GM18499 (cell line): ENCODE measurements around the gene WDFY1.

Experiments
- ATAC-seq: cut with Tn5 transposase; IDR thresholded peaks from one replicate; pipeline ENCODE4 v1.9.1; 2021; ENCODE audit warnings: moderate number of reproducible peaks; ENCODE audit not compliant: insufficient read depth, unreplicated experiment

Gene WDFY1

GRCh38 chr2:223944703-223945531, at the start of gene WDFY1:
Gene WDFY1, minus strand, starts transcription at chr2:223945335. Its CDS starts 51 bp downstream, at chr2:223945284.
- peak; percentile 44 for ATAC-seq

GRCh38 chr2:223994562-223995162, 49.5 kb upstream of the WDFY1 start:
- ATAC-seq, result no peak

- no peak for ATAC-seq
Observed at GRCh38 chr2:223993634-223994232, 48.6 kb upstream of the WDFY1 start.

- no peak for ATAC-seq
Observed at GRCh38 chr2:223991611-223992010, 46.5 kb upstream of the WDFY1 start.

- no peak for ATAC-seq
Observed at GRCh38 chr2:223989856-223990232, 44.7 kb upstream of the WDFY1 start.

GRCh38 chr2:223989206-223989855, 44.2 kb upstream of the WDFY1 start:
- ATAC-seq, result no peak

- ATAC-seq, result no peak
Observed at GRCh38 chr2:223981241-223981640, 36.1 kb upstream of the WDFY1 start.

- ATAC-seq, result no peak
Observed at GRCh38 chr2:223980803-223981202, 35.7 kb upstream of the WDFY1 start.

- no peak for ATAC-seq
Observed at GRCh38 chr2:223980397-223980735, 35.2 kb upstream of the WDFY1 start.

GRCh38 chr2:223979730-223980396, 34.7 kb upstream of the WDFY1 start:
- no peak for ATAC-seq

GRCh38 chr2:223978451-223978850, 33.3 kb upstream of the WDFY1 start:
- ATAC-seq, result no peak

GRCh38 chr2:223976635-223977226, 31.6 kb upstream of the WDFY1 start:
- ATAC-seq, result no peak

- no peak for ATAC-seq
Observed at GRCh38 chr2:223973606-223974005, 28.5 kb upstream of the WDFY1 start.

- ATAC-seq, result no peak
Observed at GRCh38 chr2:223972656-223973102, 27.5 kb upstream of the WDFY1 start.

GRCh38 chr2:223971731-223972130, 26.6 kb upstream of the WDFY1 start:
- ATAC-seq, result no peak

GRCh38 chr2:223970343-223971128, 25.4 kb upstream of the WDFY1 start:
- ATAC-seq, result no peak

- ATAC-seq, result no peak
Observed at GRCh38 chr2:223969856-223970255, 24.7 kb upstream of the WDFY1 start.

GRCh38 chr2:223969315-223969714, 24.2 kb upstream of the WDFY1 start:
- ATAC-seq, result no peak

GRCh38 chr2:223967981-223968380, 22.8 kb upstream of the WDFY1 start:
- no peak for ATAC-seq
